ENCODE results near the gene TMEM95.

GRCh38 chr17:7356756-7357155 is 1.8 kb downstream of the TMEM95 start:
- no peak for TF ChIP-seq CTCF (conservative IDR thresholded peaks at IDR 0.05 in 1 of 2, IDR thresholded peaks at IDR 0.05 in 1 of 2; ENCODE audit: low read depth in 1 of 2, low read length in 2 of 2)
- TF ChIP-seq EZH2 (IDR thresholded peaks at IDR 0.05; ENCODE audit: low read length, missing control alignments) = no peak
